Astrocyte (in vitro differentiated cells and primary cell): Measurements from ENCODE around the gene GFOD1. TPM values are rescaled to one million over a fixed set of nuclear protein-coding genes. Genes with fewer than 3 reads are reported as not detected.
A peak's percentile ranks its signal among the peaks of the same experiment; 100 is the strongest.

ENCODE experiments used
- DNase-seq: peaks from one replicate; pipeline ENCODE4 v3.0.0-alpha.2; 2010; ENCODE audit warnings: low read depth
- FAIRE-seq: peaks from 2 replicates; lab custom pipeline; 2011; peaks lifted over from hg19 to GRCh38; lab: Jason Lieb, UNC
- H2AFZ ChIP-seq: 2 replicates; pipeline ENCODE4 v1.6.0; 2012; ENCODE audit warnings: low read depth, low read length, inconsistent platforms
- H3K27ac ChIP-seq: 2 replicates; pipeline ENCODE4 v1.5.1; 2011; ENCODE audit warnings: low read depth, low read length, inconsistent platforms
- H3K27me3 ChIP-seq: 2 replicates; pipeline ENCODE4 v1.6.0; 2011; ENCODE audit warnings: low read length, inconsistent platforms; ENCODE audit not compliant: insufficient read depth
- H3K36me3 ChIP-seq: 2 replicates; pipeline ENCODE4 v1.5.1; 2011; ENCODE audit warnings: low read length, inconsistent platforms; ENCODE audit not compliant: insufficient read depth
- H3K4me1 ChIP-seq: 2 replicates; pipeline ENCODE4 v1.5.1; 2011; ENCODE audit warnings: low read length, inconsistent platforms; ENCODE audit not compliant: insufficient read depth
- H3K4me2 ChIP-seq: 2 replicates; pipeline ENCODE4 v1.6.0; 2012; ENCODE audit warnings: low read length, inconsistent platforms
- H3K4me3 ChIP-seq: 2 replicates; pipeline ENCODE4 v1.5.1; 2011; ENCODE audit warnings: low read depth, mild to moderate bottlenecking, low read length, inconsistent platforms; ENCODE audit not compliant: insufficient read depth
- H3K79me2 ChIP-seq: 2 replicates; pipeline ENCODE4 v1.6.0; 2012; ENCODE audit warnings: mild to moderate bottlenecking, low read length, inconsistent platforms; ENCODE audit not compliant: insufficient read depth
- H3K9ac ChIP-seq: 2 replicates; pipeline ENCODE4 v1.6.0; 2012; ENCODE audit warnings: mild to moderate bottlenecking, low read length, inconsistent platforms
- H3K9me3 ChIP-seq: 2 replicates; pipeline ENCODE4 v1.5.1; 2012; ENCODE audit warnings: low read depth, mild to moderate bottlenecking, low read length, inconsistent platforms; ENCODE audit not compliant: insufficient read depth
- H4K20me1 ChIP-seq: 2 replicates; pipeline ENCODE4 v1.6.0; 2012; ENCODE audit warnings: low read length, inconsistent platforms; ENCODE audit not compliant: insufficient read depth
- H3K27ac Mint-ChIP-seq: one replicate; pipeline ENCODE4 v1.8.0; 2021; ENCODE audit warnings: mild to moderate bottlenecking, mixed read lengths; ENCODE audit not compliant: unreplicated experiment
- H3K27me3 Mint-ChIP-seq: one replicate; pipeline ENCODE4 v1.8.0; 2021; ENCODE audit warnings: low read depth, mixed read lengths; ENCODE audit not compliant: unreplicated experiment
- H3K36me3 Mint-ChIP-seq: one replicate; pipeline ENCODE4 v1.8.0; 2021; ENCODE audit warnings: low read depth, mixed read lengths; ENCODE audit not compliant: unreplicated experiment
- H3K4me1 Mint-ChIP-seq: one replicate; pipeline ENCODE4 v1.8.0; 2021; ENCODE audit warnings: low read depth, mixed read lengths; ENCODE audit not compliant: unreplicated experiment
- H3K4me3 Mint-ChIP-seq: one replicate; pipeline ENCODE4 v1.8.0; 2021; ENCODE audit warnings: mild to moderate bottlenecking, moderate library complexity, mixed read lengths; ENCODE audit not compliant: unreplicated experiment
- H3K9me3 Mint-ChIP-seq: one replicate; pipeline ENCODE4 v1.8.0; 2021; ENCODE audit warnings: mild to moderate bottlenecking, mixed read lengths; ENCODE audit not compliant: unreplicated experiment
- EZH2 ChIP-seq: IDR thresholded peaks from 2 replicates; pipeline ENCODE4 v1.6.1; 2012; ENCODE audit warnings: mild to moderate bottlenecking, low read length, inconsistent platforms; ENCODE audit not compliant: insufficient read depth
- total RNA-seq: library from RNA; stranded (reverse); gene quantifications from 2 replicates; pipeline ENCODE4 v1.2.1, GENCODE V29; 2021
- TF ChIP-seq, protein P1 (sequence below): IDR thresholded peaks from 2 replicates; pipeline ENCODE4 v1.5.1; 2011; ENCODE audit warnings: low read depth, mild to moderate bottlenecking, inconsistent platforms, low read length, moderate library complexity; ENCODE audit not compliant: insufficient read depth

The GFOD1 gene
- total RNA-seq, 1 donor from 2014 or later = 10.8 TPM

DNA sequence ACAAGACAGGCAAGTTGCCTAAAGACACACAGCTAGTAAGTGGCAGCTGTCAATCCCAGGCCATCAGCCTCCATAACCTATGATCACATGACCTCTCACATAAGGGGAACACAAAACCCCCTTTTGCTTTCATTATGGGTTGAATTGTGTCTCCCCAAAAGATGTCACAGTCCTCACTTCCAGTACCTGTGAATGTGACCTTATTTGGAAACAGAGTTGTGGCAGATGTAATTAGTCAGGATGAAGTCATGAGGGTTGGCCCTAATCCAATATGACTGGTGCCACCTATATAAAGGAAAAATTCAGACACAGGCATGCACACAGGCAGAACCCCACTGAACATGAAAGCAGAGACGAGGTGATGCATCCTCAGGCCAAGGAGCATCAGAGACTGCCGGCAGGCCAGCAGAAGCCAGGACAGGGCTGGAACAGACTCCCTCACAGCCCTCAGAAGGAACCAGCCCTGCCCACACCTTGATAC lies 33.6 kb downstream of the GFOD1 start:
- Histone ChIP-seq H3K4me1 (peaks cover 39% of the 10 kb centered on the region), H3K27ac (peak overlapping the region; percentile 1), H3K9ac (peak overlapping the region; percentile 2), H3K4me3 (no peak overlapping the region), H3K4me2 (peak overlapping the region; percentile 49), H4K20me1 (peaks cover 5% of the 10 kb centered on the region), H3K79me2 (no peaks in the 10 kb centered on the region), H3K36me3 (no peaks in the 10 kb centered on the region), H3K9me3 (no peaks in the 10 kb centered on the region), H3K27me3 (no peaks in the 10 kb centered on the region), H2AFZ (no peak overlapping the region)
- Mint-ChIP-seq H3K27ac (peak overlapping the region; percentile 74), H3K36me3 (peaks cover 25% of the 10 kb centered on the region), H3K4me3 (no peak overlapping the region), H3K27me3 (no peaks in the 10 kb centered on the region), H3K4me1 (peaks cover 27% of the 10 kb centered on the region), H3K9me3 (no peaks in the 10 kb centered on the region)
- FAIRE-seq = no peak
- no peak for TF ChIP-seq EZH2
- TF ChIP-seq, protein P1, sequence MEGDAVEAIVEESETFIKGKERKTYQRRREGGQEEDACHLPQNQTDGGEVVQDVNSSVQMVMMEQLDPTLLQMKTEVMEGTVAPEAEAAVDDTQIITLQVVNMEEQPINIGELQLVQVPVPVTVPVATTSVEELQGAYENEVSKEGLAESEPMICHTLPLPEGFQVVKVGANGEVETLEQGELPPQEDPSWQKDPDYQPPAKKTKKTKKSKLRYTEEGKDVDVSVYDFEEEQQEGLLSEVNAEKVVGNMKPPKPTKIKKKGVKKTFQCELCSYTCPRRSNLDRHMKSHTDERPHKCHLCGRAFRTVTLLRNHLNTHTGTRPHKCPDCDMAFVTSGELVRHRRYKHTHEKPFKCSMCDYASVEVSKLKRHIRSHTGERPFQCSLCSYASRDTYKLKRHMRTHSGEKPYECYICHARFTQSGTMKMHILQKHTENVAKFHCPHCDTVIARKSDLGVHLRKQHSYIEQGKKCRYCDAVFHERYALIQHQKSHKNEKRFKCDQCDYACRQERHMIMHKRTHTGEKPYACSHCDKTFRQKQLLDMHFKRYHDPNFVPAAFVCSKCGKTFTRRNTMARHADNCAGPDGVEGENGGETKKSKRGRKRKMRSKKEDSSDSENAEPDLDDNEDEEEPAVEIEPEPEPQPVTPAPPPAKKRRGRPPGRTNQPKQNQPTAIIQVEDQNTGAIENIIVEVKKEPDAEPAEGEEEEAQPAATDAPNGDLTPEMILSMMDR = no peak
- DNase-seq = peak; percentile 50

DNA sequence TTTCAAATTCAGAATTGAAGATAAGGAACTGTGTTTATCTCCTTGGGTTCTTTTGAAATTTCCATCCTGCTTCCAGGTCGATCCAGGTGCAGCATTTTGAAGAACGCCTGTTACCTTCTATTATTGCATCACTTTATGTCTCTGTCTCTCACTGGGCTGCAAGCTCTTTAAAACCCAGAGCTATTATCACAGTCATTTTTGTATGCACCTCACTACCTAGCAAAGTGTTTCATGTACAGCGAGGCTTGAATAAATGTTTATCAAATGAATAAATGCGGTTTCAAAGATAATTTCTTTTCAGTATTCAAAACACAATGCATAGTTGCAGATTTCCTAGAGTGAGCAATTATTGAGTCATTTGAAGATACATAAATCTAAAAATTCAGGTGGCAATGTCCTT lies 34.2 kb downstream of the GFOD1 start:
- H3K9me3 Mint-ChIP-seq = no peaks in the 10 kb centered on the region
- Histone ChIP-seq H3K27ac (peak overlapping the region; percentile 1), H3K36me3 (no peaks in the 10 kb centered on the region), H3K9me3 (no peaks in the 10 kb centered on the region), H3K9ac (no peak overlapping the region), H4K20me1 (peaks cover 5% of the 10 kb centered on the region), H3K4me2 (peak overlapping the region; percentile 49), H3K27me3 (no peaks in the 10 kb centered on the region), H3K4me3 (no peak overlapping the region), H2AFZ (no peak overlapping the region), H3K79me2 (no peaks in the 10 kb centered on the region), H3K4me1 (peaks cover 39% of the 10 kb centered on the region)
- peak overlapping the region; percentile 67 for H3K27ac Mint-ChIP-seq
- DNase-seq (no peak), FAIRE-seq (no peak)
- H3K27me3 Mint-ChIP-seq = no peaks in the 10 kb centered on the region
- peaks cover 25% of the 10 kb centered on the region for H3K36me3 Mint-ChIP-seq
- peaks cover 27% of the 10 kb centered on the region for H3K4me1 Mint-ChIP-seq
- H3K4me3 Mint-ChIP-seq = no peak overlapping the region
- TF ChIP-seq EZH2 = no peak
- TF ChIP-seq, protein P1 = no peak

DNA sequence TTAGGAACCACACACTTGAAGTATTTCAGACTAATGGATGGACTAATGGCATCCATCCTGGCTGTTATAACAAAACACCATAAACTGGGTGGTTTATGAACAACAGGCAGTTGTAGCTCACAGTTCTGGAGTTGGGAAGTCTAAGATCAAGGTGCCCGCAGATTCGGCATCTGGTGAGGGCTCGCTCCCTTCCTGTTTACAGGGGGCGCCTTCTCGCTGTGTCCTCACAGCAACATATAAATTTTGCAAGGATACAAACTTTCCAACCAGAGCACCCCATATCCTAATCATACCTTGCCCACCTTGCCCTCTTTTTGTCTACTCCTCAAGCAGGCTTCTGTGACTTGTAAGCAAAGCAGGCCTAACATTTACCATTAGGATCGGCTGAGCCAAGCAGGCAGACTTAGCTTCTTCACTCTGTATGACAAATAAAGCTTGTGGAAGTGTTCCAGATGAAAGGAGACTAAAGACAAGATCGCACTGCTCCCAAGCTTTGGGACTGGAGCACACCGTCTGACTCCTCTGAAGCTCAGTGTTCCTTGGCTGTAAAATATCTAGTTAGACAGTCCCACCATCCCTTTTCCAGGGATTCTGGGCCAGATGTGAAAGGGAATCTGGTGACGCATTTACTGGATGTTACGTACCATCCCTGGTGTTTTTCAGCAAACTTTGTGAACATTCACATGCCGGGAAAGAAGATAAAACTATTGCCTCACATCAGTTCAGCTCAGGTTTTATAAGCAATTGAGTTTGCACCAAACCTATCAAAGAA lies 34.9 kb downstream of the GFOD1 start:
- peaks cover 27% of the 10 kb centered on the region for H3K4me1 Mint-ChIP-seq
- Histone ChIP-seq H3K9me3 (no peaks in the 10 kb centered on the region), H4K20me1 (peaks cover 5% of the 10 kb centered on the region), H3K36me3 (no peaks in the 10 kb centered on the region), H3K4me3 (no peak overlapping the region), H2AFZ (no peak overlapping the region), H3K27ac (no peak overlapping the region), H3K4me1 (peaks cover 35% of the 10 kb centered on the region), H3K27me3 (no peaks in the 10 kb centered on the region), H3K9ac (no peak overlapping the region), H3K79me2 (no peaks in the 10 kb centered on the region), H3K4me2 (no peak overlapping the region)
- no peak overlapping the region for H3K27ac Mint-ChIP-seq
- DNase-seq = no peak
- no peak for FAIRE-seq
- peaks cover 27% of the 10 kb centered on the region for H3K36me3 Mint-ChIP-seq
- H3K27me3 Mint-ChIP-seq = peaks cover 3% of the 10 kb centered on the region
- no peak overlapping the region for H3K4me3 Mint-ChIP-seq
- H3K9me3 Mint-ChIP-seq = no peaks in the 10 kb centered on the region
- TF ChIP-seq, protein P1 = no peak
- TF ChIP-seq EZH2 = no peak
